Measurements from ENCODE around the gene BARX2.

BARX2 gene

GRCh38 chr11:129435499-129436245, 60.0 kb downstream of the BARX2 start:
- DNase-seq (ENCODE audit: low read depth in 2 of 2, low spot score in 1 of 2): no peak

GRCh38 chr11:129436573-129436972, 60.9 kb downstream of the BARX2 start:
- DNase-seq (ENCODE audit: low read depth in 2 of 2, low spot score in 1 of 2): no peak

GRCh38 chr11:129440028-129440713, 64.5 kb downstream of the BARX2 start:
- DNase-seq (ENCODE audit: low read depth in 2 of 2, low spot score in 1 of 2): no peak

- no peak for DNase-seq (ENCODE audit: low read depth in 2 of 2, low spot score in 1 of 2)
Observed at GRCh38 chr11:129442171-129442570, 66.5 kb downstream of the BARX2 start.

- no peak for DNase-seq (ENCODE audit: low read depth in 2 of 2, low spot score in 1 of 2)
Observed at GRCh38 chr11:129443276-129443675, 67.6 kb downstream of the BARX2 start.

- DNase-seq (ENCODE audit: low read depth in 2 of 2, low spot score in 1 of 2): no peak
Observed at GRCh38 chr11:129444274-129444673, 68.6 kb downstream of the BARX2 start.

- no peak for DNase-seq (ENCODE audit: low read depth in 2 of 2, low spot score in 1 of 2)
Observed at GRCh38 chr11:129445226-129445625, 69.6 kb downstream of the BARX2 start.

- DNase-seq (ENCODE audit: low read depth in 2 of 2, low spot score in 1 of 2): no peak
Observed at GRCh38 chr11:129446572-129446971, 70.9 kb downstream of the BARX2 start.

GRCh38 chr11:129447654-129448239, 72.1 kb downstream of the BARX2 start:
- no peak for DNase-seq (ENCODE audit: low read depth in 2 of 2, low spot score in 1 of 2)

- DNase-seq (ENCODE audit: low read depth in 2 of 2, low spot score in 1 of 2): no peak
Observed at GRCh38 chr11:129451524-129451923, 75.9 kb downstream of the BARX2 start.

- DNase-seq (ENCODE audit: low read depth in 2 of 2, low spot score in 1 of 2): no peak
Observed at GRCh38 chr11:129453293-129453721, 77.7 kb downstream of the BARX2 start.

- DNase-seq (ENCODE audit: low read depth in 2 of 2, low spot score in 1 of 2): no peak
Observed at GRCh38 chr11:129455101-129455500, 79.5 kb downstream of the BARX2 start.

GRCh38 chr11:129455756-129456655, 80.4 kb downstream of the BARX2 start:
- DNase-seq (ENCODE audit: low read depth in 2 of 2, low spot score in 1 of 2): no peak

GRCh38 chr11:129457321-129457720, 81.7 kb downstream of the BARX2 start:
- DNase-seq (ENCODE audit: low read depth in 2 of 2, low spot score in 1 of 2): no peak

- DNase-seq (ENCODE audit: low read depth in 2 of 2, low spot score in 1 of 2): no peak
Observed at GRCh38 chr11:129458278-129458677, 82.6 kb downstream of the BARX2 start.

GRCh38 chr11:129458756-129459535, 83.3 kb downstream of the BARX2 start:
- no peak for DNase-seq (ENCODE audit: low read depth in 2 of 2, low spot score in 1 of 2)

- no peak for DNase-seq (ENCODE audit: low read depth in 2 of 2, low spot score in 1 of 2)
Observed at GRCh38 chr11:129460714-129461113, 85.1 kb downstream of the BARX2 start.

- no peak for DNase-seq (ENCODE audit: low read depth in 2 of 2, low spot score in 1 of 2)
Observed at GRCh38 chr11:129484068-129484467, 108.4 kb downstream of the BARX2 start.

- DNase-seq (ENCODE audit: low read depth in 2 of 2, low spot score in 1 of 2): no peak
Observed at GRCh38 chr11:129489249-129489648, 113.6 kb downstream of the BARX2 start.

GRCh38 chr11:129490004-129490403, 114.4 kb downstream of the BARX2 start:
- DNase-seq (ENCODE audit: low read depth in 2 of 2, low spot score in 1 of 2): no peak
